GM18511 (cell line): ENCODE results near the gene TMEM94.
"Not testable (repeated sequence)": the region's sequence is repeated elsewhere in the genome, so short reads cannot be mapped to it uniquely, and the experiment has no call there.

Source experiments
- ATAC-seq: cut with Tn5 transposase; IDR thresholded peaks from one replicate; pipeline ENCODE4 v1.9.1; 2021; ENCODE audit warnings: mild to moderate bottlenecking, moderate library complexity; ENCODE audit not compliant: unreplicated experiment

TMEM94 gene

GRCh38 chr17:75456417-75457046 lies at the start of gene TMEM94:
TSS of gene TMEM94 (plus strand) at chr17:75456635. CDS start at chr17:75471906, 15,271 bp downstream.
- ATAC-seq = peak; percentile 90

- no peak for ATAC-seq
These were observed 48.6 kb upstream of the TMEM94 start for GRCh38 chr17:75407655-75408352.

- no peak for ATAC-seq
These were observed 46.3 kb upstream of the TMEM94 start for GRCh38 chr17:75410141-75410540.

DNA sequence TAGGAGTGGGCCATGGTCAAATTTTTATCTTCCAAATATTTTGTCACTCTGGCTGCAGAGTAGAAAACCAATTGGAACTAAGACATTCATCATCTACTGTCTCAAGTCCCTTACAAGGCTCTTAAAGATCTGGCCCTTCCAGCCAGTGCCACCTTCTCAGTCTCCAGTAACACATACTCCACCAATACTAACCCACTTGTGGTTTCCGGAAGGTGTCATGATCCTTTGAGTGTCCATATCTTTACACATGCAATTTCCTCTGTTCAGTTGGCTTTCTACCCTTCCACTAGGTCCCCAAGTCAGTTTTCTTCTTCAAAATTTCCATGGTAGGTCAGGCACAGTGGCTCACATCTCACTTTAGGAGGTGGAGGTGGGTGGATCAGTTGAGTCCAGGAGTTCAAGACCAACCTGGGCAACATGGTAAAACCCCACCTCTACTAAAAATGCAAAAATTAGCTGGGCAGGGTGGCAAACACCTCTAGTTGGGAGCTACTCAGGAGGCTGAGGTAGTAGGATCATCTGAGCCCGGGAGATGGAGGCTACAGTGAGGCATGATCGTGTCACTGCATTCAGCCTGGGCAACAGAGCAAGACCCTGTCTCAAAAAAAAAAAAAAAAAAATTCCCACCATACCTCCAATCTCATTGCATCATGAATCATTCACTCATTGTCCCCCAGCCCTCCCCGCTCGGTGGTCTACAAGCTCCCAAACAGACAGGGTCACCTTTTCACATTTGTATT lies 44.9 kb upstream of the TMEM94 start:
- no peak for ATAC-seq

DNA sequence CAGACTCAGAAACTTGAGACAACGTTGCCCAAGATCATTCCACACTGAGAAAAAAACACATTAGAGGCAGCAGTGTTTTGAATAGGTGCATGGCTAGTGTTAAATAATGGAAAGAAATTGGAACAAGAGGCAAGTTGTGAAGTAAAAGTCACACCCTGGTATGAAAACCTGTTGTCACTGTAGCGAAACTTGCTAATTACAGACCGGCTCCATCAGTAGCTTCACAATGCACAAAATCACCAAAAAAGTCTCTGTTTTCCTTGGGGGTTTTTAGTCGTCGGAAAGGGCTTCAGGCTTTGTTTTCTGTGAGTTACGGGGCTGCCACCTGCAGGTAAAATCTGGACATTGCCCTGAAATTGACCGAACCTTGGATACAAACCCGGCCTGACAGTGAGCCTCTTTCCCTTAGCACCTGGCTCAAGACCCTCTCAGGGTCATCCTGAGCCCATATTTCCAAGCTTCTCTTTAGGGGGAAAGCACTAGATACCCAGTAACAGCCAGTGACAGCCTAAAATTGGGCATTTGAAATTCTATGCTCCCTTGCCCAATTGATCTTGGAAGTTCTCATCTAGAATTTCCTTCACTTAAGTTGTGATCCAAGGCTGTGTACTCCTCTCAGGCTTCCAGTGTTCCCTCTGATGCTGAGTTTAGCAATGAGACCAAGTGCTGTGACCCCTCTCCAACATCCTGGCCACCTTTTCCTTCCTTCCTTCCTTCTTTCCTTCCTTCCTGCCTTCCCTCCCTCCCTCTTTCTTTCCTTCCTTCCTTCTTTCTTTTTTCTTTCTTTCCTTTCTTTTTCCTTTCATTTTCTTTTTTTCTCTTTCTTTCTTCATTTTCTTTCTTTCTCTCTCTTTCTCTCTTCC lies 43.7 kb upstream of the TMEM94 start:
- no peak for ATAC-seq

- ATAC-seq = no peak
These were observed 41.9 kb upstream of the TMEM94 start for GRCh38 chr17:75414488-75414887.

DNA sequence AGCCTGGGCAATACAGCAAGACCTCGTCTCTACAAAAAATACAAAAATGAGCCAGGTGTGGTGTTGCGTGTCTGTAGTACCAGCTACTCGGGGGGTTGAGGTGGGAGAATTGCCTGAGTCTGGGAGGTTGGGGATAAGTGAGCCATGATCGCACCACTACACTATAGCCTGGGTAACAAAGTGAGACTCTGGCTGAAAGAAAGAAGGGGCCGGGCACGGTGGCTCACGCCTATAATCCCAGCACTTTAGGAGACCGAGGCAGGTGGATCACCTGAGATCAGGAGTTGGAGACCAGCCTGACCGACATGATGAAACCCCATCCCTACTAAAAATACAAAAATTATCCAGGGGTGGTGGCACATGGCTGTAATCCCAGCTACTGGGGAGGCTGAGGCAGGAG lies 40.4 kb upstream of the TMEM94 start:
- no peak for ATAC-seq

GRCh38 chr17:75417054-75417580 lies 39.3 kb upstream of the TMEM94 start:
- no peak for ATAC-seq

- no peak for ATAC-seq
These were observed 37.9 kb upstream of the TMEM94 start for GRCh38 chr17:75418531-75418930.

GRCh38 chr17:75428543-75429469 lies 27.6 kb upstream of the TMEM94 start:
- no peak for ATAC-seq

GRCh38 chr17:75430159-75430974 lies 26.1 kb upstream of the TMEM94 start:
- ATAC-seq = no peak

- no peak for ATAC-seq
These were observed 23.1 kb upstream of the TMEM94 start for GRCh38 chr17:75433218-75433783.

- not testable (repeated sequence) for ATAC-seq
These were observed 22.0 kb upstream of the TMEM94 start for GRCh38 chr17:75434433-75434832.

DNA sequence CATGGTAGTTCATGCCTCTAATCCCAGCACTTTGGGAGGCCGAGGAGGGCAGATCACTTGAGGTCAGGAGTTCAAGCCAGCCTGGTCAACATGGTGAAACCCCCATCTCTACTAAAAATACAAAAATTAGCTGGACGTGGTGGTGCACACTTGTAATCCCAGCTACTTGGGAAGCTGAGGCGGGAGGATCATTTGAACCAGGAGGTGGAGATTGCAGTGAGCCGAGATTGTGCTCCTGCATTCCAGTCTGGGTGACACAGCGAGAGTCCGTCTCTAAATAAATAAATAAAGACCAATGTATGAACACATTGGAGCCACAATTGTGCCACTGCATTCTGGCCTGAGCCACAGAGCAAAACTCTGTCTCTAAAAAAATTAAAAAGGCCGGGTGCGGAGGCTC lies 19.0 kb upstream of the TMEM94 start:
- not testable (repeated sequence) for ATAC-seq

DNA sequence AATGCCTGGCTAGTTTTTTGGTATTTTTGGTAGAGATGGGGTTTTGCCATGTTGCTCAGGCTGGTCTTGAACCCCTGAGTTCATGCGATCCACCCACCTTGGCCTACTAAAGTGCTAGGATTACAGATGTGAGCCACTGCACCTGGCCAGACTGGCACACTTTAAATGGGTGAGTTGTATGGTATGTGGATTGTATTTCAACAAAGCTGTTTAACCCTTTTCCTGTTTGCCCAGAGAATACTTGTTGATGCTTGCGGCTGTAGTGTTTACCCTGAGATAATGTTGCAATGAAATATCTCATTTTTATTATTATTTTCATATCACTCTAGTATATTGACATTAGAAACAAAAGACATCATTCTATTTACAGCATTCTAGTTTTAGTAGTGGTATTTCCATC lies 17.1 kb upstream of the TMEM94 start:
- ATAC-seq = no peak

- no peak for ATAC-seq
These were observed 15.5 kb upstream of the TMEM94 start for GRCh38 chr17:75440738-75441448.

GRCh38 chr17:75442168-75443103 lies 14.0 kb upstream of the TMEM94 start:
- no peak for ATAC-seq
